ENCODE measurements around the gene AP3S2.
"Not testable (repeated sequence)": the region's sequence is repeated elsewhere in the genome, so short reads cannot be mapped to it uniquely, and the experiment has no call there.

AP3S2 gene

GRCh38 chr15:89903015-89903857, 9.4 kb upstream of the AP3S2 start:
- DNase-seq = no peak

- DNase-seq = no peak
Measured at GRCh38 chr15:89900849-89901248, 7.1 kb upstream of the AP3S2 start.

GRCh38 chr15:89899951-89900567, 6.3 kb upstream of the AP3S2 start:
- DNase-seq = no peak

DNA sequence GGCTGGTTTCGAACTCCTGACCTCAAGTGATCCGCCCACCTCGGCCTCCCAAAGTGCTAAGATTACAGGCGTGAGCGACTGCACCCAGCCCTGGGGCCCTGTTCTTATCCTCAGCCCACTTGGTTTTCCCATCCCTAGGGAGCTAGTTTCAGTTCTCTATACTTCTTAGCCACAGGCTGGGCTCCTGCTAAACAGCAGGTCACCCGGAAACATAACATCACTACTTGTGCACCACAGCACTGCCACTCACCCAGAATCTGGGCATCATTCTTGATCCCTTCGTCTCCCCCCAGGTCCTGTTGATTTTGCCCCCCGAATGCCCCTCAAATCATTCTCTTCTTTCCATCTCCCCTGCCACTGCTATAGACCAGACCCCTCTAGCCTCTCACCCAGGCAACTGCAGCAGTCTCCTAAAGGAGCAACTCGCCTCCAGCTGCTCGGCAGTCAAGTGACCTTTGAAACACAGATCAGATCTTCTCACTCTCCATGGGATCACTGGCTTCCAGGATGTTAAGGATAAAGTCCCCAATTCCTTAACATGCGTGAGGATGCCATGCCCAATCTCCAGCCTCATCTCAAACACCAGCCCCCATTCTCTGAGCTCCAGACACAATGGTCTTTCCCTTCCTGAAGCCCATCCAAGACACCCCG, 5.6 kb upstream of the AP3S2 start:
- DNase-seq = no peak

DNA sequence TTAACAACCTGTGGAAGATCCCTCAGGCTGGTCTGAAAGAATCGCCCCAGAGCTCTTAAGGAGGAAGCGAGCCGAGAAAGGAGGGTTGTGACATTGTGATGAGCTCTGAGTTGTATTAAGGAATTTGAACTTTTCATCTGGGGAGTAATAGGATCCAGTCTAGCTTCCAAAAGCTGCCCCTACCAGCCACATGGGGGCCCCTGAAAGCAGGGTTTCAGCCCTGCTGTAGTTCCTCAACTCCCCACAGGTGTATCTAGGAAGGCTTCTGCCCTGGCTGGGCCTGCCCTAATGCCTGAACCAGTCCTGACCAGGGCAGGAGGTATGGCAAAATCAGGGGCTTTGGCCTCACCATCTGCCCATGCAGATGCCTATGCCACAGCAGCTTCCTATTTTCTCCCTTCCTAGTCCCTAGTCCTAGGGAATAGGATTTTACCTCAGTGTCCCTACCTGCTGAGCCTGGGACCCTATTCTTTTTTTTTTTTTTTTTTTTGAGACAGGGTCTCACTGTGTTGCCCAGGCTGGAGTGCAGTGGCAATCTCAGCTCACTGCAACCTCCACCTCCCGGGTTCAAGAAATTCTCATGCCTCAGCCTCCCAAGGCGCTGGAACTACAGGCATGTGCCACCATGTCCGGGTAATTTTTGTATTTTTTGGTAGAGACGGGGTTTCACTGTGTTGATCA, 5.0 kb upstream of the AP3S2 start:
- DNase-seq = no peak

DNA sequence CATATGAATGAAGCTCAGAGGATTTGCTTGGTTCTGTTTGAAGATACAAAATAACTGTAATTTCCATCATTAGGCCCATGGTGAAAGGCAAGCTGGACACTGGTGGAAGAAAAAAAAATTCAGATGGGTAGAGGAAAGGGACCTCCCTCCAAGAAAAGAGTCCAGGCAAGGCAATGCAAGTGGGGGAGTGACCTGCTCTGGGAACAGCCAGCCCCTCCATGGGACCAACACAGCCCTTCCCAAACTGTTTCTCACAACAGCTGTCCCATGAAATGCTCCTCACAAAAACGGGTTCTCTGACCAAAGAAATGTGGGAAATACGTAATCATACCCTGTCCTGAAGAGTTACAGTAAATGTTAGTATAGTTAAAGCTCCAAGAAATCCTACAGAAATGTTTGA, 4.4 kb upstream of the AP3S2 start:
- no peak for DNase-seq

DNA sequence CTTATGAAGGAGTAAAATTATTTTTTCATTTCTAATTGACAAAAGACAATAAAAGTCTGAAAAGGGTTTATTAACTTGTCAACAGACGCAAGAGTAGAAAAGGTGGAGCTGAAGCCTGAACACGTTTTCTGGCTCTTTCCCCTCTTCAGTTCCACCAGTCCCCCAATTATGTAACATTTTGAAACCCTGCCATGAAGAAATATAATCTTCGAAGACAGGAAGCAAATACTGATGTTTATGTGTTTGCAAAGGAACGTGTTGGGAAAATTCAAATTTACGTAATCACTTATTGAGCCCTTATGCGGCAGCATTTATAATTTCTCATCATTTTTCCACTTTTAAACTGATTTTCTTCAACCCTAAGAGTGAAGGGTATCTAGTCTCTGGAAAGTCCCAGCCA, 767 bp downstream of the AP3S2 start:
- DNase-seq = no peak

DNA sequence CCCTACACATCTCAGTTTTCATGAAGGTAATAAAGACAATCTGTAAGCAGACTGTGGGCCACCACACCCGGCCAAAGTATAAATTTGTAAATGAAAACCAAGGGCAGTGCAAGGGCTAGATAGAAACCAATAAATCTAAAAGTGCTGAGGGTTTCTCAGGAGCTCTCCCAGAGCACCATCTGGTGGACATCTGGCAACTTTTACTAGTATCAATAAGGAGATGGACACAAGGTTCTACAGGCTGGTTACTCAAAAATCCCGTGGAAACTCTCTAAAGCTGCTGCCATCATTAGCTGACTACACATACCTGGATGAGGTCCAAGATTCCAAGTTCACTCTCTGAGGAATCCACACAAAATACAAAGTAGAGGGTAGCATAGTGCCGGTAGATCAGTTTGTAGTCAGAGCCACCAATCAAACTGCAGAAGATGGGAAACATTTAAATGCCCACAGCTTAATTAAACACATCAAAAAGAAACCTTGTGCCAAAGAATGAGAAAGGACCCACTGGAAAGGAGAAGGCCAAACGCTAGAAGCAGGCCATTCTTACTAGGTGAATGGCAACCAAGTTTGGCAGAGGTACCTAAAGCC, 5.5 kb downstream of the AP3S2 start:
- DNase-seq = peak; percentile 3

DNA sequence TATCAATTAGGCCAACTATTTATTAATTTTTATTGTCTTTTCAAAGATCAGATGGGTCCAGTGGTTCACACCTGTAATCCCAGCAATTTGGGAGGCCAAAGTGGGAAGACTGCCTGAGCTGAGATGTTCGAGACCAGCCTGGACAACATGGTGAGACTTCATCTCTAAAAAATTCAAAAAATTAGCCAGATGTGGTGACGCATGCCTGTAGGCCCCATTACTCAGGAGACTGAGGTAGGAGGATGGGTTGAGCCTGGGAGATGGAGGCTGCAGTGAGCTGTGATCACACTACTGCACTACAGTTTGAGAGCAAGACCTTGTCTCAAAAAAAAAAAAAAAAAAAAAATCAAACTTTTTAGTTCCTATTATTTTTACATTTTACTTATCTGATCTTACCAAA, 8.2 kb downstream of the AP3S2 start:
- no peak for DNase-seq

DNA sequence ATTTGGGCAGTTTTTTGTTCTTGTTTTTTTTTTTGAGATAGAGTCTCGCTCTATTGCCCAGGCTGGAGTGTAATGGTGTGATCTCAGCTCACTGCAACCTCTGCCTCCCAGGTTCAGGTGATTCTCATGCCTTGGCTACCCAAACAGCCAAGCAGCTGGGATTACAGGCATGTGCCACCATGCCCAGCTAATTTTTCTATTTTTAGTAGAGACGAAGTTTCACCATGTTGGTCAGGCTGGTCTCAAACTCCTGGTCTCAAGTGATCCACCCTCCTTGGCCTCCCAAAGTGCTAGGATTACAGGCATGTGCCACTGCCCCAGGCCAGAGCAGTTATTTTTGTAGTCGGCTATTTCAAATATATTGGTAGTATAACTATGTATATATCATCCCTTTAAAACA, 8.6 kb downstream of the AP3S2 start:
- not testable (repeated sequence) for DNase-seq

GRCh38 chr15:89883518-89883917, 10.3 kb downstream of the AP3S2 start:
- no peak for DNase-seq

DNA sequence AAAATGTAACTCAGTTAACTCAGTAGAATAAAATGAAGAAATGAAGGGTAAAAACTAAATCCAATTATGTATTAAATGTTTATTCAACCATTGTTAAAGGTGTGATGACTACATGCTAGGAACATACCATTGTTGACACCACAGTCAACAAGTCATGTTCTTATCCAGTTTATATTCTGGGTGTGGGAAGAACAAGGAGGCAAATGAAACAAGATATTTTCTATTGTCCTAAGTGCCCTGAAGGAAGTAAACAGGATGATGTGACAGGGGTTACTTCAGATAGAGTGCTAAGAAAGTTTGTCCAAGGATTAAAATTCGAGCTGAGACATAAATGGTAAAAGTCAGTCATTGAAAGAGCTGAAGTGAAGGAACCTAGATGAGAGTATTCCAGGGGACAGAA, 13.1 kb downstream of the AP3S2 start:
- no peak for DNase-seq

GRCh38 chr15:89878323-89878722, 15.5 kb downstream of the AP3S2 start:
- DNase-seq = no peak

GRCh38 chr15:89877083-89877425, 16.7 kb downstream of the AP3S2 start:
- DNase-seq = no peak

DNA sequence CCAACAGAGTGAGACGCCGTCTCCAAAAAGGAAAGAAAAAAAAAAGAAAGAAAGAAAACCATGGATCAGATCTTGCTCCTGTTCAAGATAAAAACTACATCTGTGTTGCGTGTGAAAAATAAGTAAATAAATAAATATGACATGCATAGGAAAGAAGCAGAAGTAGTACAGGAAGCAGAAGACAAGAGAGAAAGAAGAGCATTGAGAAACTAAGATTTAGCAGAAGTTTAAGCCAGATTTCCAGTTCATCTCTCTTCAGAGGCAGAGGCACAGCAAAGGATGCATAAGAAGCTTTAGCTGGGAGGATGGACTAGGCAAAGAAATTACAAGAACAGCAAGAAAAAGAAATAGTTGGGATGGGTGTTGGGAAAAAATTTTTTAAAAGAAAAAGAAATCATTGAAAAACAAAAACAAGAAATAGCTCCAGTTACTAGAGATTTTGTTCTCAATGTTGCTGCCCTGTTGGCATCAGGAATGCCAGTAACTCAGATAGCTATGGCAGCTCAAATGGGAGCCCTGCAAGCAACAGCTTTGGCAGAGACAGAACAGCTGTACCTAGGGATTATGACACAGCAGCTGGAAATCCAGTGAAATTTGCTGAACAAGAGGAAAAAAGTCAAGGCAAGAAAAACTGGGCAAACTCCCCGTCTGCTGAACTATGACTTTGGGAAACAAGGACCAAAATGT, 17.3 kb downstream of the AP3S2 start:
- no peak for DNase-seq

DNA sequence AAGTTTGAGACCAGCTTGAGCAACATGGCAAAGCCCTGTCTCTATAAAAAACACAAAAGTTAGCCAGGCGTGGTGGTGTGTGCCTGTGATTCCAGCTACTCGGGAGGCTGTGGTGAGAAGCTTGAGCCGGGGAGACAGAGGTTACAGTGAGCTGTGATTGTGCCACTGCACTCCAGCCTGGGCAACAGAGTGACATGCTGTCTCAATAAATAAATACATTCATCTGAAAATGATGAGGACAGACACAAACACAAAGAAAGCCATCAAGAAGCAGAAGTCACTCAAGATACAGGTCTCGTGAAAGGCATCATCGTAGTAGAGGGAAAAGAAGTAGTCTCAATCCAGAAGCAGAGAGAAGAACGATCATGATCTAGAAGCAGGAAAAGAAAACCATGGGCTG, 18.1 kb downstream of the AP3S2 start:
- DNase-seq = no peak

- peak; percentile 11 for DNase-seq
Measured at GRCh38 chr15:89874926-89875564, 18.7 kb downstream of the AP3S2 start.

- DNase-seq = no peak
Measured at GRCh38 chr15:89870688-89871288, 23.0 kb downstream of the AP3S2 start.

DNA sequence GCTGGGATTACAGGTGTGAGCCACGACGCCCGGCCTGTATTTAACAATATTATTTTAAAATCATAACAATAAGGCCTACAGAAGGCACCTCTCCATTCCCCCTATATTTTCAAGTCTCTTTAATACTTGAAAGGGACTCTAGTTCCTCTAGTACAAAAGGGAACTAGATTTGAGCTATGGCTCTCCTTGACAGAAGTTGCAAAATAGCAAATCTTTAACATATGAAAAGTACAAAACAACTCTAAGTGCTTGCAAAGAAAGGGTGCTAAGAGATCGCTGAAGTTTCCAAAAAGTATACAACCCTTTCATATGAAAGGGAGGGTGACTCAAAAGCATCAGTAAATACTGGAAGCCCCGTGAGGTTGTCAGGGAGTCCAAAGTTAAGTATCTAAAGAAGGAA, 23.8 kb downstream of the AP3S2 start:
- DNase-seq = no peak

DNA sequence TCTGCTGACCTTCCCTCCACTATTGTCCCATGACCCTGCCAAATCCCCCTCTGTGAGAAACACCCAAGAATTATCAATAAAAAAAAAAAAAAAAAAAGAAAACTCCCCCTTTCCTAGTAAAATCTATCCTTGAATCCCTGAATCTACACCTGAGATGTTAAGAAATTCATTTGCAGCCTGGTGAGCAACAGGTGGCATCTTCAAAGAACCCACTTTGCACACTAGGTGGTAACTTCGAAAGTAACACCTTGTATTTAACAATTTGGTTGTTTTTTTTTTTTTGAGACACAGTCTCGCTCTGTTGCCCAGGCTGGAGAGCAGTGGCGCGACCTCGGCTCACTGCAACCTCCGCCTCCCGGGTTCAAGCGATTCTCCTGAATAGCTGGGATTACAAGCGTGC, 24.3 kb downstream of the AP3S2 start:
- DNase-seq = not testable (repeated sequence)

DNA sequence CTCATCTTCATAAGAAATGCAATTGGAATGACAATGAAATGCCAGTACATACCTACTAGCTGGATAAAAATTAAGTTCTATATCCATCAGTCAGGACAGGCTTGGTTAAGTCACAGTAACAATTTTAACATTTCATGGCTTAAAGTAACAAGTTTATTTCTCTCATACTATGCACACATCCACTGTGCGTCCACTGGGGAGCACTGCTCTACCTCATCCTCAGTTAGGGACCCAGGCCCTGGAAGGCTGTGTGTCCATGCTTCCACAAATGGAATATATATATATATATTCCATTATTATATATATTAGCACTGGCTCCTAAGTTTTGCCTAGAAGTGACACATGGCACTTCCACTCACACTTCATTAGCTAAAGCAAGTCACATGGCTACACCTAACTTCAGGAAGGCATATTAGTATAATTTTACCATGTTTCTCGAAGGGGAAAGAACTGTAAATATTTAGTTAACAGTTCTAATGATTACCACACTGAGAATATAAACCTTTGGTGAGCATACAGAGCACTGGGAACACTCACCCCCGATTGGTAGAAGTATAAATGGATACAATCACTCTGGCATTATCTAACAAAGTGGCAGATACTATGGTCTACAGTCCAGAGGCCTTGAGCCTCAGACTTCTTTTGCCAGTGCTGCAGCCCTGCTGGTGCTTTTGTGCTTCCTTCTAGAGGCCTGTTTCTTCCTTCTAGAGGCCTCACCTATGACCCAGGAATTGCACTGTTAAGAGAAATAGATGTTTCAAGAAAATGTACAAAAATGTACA, 28.6 kb downstream of the AP3S2 start:
- DNase-seq = no peak
